GM18907 (cell line): Measurements from ENCODE around the gene UBE2D2.
A peak's percentile ranks its signal among the peaks of the same experiment; 100 is the strongest.
"Not testable (repeated sequence)": the region's sequence is repeated elsewhere in the genome, so short reads cannot be mapped to it uniquely, and the experiment has no call there.

Experiments used
- ATAC-seq: cut with Tn5 transposase; IDR thresholded peaks from one replicate; pipeline ENCODE4 v1.9.1; 2021; ENCODE audit warnings: mild to moderate bottlenecking, moderate library complexity; ENCODE audit not compliant: unreplicated experiment

UBE2D2 gene

GRCh38 chr5:139560752-139561654 is at the start of gene UBE2D2:
Gene UBE2D2 (plus strand): TSS chr5:139561339. CDS start chr5:139561792, 453 bp downstream.
- peak; percentile 81 for ATAC-seq

- ATAC-seq = no peak
These were observed 48.3 kb upstream of the UBE2D2 start for GRCh38 chr5:139512786-139513390.

- ATAC-seq = not testable (repeated sequence)
These were observed 47.7 kb upstream of the UBE2D2 start for GRCh38 chr5:139513434-139513833.

GRCh38 chr5:139513852-139514485 is 47.2 kb upstream of the UBE2D2 start:
- ATAC-seq = no peak

- ATAC-seq = no peak
These were observed 46.7 kb upstream of the UBE2D2 start for GRCh38 chr5:139514486-139514856.

- peak; percentile 88 for ATAC-seq
These were observed 43.2 kb upstream of the UBE2D2 start for GRCh38 chr5:139517683-139518564.

- no peak for ATAC-seq
These were observed 37.3 kb upstream of the UBE2D2 start for GRCh38 chr5:139523635-139524445.

- ATAC-seq = no peak
These were observed 36.7 kb upstream of the UBE2D2 start for GRCh38 chr5:139524446-139524845.

- peak; percentile 49 for ATAC-seq
These were observed 36.1 kb upstream of the UBE2D2 start for GRCh38 chr5:139524940-139525585.

- peak; percentile 52 for ATAC-seq
These were observed 35.4 kb upstream of the UBE2D2 start for GRCh38 chr5:139525586-139526308.

- ATAC-seq = not testable (repeated sequence)
These were observed 34.6 kb upstream of the UBE2D2 start for GRCh38 chr5:139526309-139527089.

- ATAC-seq = not testable (repeated sequence)
These were observed 34.1 kb upstream of the UBE2D2 start for GRCh38 chr5:139527090-139527470.

GRCh38 chr5:139527896-139528467 is 33.2 kb upstream of the UBE2D2 start:
- ATAC-seq = not testable (repeated sequence)

GRCh38 chr5:139528695-139529094 is 32.4 kb upstream of the UBE2D2 start:
- ATAC-seq = not testable (repeated sequence)

- ATAC-seq = not testable (repeated sequence)
These were observed 31.1 kb upstream of the UBE2D2 start for GRCh38 chr5:139530079-139530478.

- no peak for ATAC-seq
These were observed 29.4 kb upstream of the UBE2D2 start for GRCh38 chr5:139531772-139532169.

- peak; percentile 86 for ATAC-seq
These were observed 17.6 kb upstream of the UBE2D2 start for GRCh38 chr5:139543423-139543991.
